ENCODE results near the gene AHCYL1.

DNA sequence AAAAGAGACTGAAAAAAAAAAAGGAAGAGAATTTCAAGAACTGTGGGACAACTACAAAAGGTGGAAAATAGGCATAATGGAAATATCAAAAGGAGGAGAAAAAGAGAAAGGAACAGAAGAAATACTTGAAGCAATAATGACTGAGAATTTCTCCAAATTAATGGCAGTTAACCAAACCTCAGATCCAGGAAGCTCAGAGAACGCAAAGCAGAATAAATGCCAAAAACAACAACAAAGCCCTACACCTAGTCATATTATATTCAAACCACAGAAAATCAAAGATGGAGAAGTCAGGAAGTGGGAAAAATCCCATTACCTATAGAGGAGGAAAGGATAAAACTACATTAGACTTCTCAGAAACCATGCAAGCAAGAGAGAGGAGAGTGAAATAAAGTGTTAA is 20.7 kb upstream of the AHCYL1 start:
- TF ChIP-seq, protein P1, sequence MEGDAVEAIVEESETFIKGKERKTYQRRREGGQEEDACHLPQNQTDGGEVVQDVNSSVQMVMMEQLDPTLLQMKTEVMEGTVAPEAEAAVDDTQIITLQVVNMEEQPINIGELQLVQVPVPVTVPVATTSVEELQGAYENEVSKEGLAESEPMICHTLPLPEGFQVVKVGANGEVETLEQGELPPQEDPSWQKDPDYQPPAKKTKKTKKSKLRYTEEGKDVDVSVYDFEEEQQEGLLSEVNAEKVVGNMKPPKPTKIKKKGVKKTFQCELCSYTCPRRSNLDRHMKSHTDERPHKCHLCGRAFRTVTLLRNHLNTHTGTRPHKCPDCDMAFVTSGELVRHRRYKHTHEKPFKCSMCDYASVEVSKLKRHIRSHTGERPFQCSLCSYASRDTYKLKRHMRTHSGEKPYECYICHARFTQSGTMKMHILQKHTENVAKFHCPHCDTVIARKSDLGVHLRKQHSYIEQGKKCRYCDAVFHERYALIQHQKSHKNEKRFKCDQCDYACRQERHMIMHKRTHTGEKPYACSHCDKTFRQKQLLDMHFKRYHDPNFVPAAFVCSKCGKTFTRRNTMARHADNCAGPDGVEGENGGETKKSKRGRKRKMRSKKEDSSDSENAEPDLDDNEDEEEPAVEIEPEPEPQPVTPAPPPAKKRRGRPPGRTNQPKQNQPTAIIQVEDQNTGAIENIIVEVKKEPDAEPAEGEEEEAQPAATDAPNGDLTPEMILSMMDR (conservative IDR thresholded peaks at IDR 0.05), result no peak
- no peak for TF ChIP-seq EZH2 (IDR thresholded peaks at IDR 0.05; ENCODE audit: low read depth)
